ENCODE results near the gene SLC7A10.
A peak's percentile ranks its signal among the peaks of the same experiment; 100 is the strongest.
"Not testable (repeated sequence)": the region's sequence is repeated elsewhere in the genome, so short reads cannot be mapped to it uniquely, and the experiment has no call there.

Gene SLC7A10

DNA sequence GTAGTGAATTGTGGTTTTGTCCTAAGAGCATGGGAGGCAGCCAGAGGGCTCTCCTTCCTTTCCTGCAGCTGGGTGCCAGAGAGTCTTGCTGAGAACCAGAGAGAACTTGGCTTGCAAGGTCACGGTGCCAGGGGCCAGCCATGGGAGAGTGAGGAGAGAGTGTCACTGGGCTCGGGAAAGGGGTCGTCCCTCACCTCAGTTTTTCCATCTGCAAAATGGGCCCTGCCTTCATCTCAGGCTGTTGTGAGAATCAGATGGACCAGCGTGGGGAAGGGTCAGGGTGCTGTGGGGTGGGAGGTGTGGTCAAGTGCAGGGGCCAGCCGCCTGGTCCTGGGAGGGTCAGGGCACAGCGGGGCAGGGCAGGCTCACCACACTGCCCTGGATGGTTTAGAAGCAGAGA is 24.2 kb downstream of the SLC7A10 start:
- DNase-seq: no peak

DNA sequence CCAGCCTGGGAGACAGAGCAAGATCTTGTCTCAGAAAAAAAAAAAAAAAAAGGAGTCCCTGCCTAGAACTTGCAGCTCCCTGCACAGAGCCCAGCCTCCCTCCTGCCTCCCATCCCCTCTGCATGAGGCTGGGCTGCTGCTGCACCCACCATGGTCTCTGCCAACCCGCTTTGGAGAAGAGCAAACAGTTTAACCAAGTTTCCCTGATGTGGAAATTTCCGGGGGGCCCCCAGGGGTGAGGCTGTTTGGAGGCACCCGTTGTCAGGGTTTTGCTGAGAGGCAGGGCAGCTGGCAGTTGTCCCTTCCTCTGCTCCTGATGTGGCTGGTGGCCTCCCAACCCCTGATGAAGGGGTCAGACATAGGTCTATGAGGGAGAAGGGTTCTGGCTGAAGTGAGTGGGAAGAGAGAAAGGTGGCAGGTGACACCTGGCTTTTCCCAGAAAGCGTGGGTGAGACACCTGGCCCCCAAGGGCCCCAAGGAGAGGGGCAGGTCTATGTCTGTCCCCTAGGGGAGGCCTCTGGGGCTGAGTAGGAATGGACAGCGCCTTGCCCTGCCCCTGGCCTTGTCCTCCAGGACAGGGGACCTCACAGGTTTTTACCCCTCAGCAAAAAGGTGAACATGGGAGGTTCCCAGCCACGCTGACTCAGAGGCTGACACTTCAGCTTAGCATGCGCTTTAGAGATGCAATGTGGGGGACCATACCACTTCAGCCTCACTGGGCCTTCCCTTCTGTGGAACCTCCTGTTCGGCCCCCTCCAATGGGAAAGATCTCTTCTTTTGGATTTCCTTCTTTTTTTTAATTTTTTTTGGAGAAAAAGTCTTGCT is 26.0 kb downstream of the SLC7A10 start:
- no peak for DNase-seq

DNA sequence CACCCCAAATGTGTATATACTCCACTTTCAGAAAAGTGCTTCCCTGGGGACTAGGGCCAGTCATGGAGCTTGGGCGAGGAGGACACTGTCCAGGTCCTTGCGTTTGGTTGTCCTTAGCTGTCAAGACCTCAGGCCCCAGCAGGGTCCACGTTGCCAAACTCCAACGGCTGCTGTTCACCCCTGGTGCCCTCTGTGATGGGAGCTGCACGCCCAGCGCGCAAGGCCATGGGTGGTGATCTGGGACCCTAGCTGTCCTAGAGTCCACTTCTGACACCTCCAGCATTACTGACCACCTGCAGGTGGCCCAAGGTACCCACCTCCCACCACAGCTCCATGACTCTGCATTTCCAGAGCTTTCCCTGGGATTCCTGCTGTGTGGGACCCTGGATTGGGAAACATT is 27.5 kb downstream of the SLC7A10 start:
- DNase-seq: no peak

DNA sequence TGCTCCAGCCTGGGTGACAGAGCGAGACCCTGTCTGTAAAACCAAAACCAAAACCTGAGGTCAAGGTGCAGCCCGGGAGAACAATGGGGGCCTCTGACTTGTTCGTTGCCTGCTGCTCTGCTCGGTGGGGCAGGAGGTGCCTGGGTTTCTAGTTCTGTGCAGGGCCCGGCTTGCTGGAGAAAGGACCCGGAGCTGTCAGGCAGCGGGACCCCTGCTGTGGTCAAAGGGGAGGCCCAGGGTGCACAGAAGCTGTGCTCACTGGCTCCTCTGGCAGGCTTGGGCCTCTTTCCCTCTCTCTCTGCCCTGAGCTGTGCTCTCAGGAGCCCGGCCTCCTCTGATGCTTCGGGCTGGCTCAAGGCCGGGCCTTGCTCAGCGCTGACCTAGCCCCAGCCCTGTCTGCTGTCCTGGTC is 28.1 kb downstream of the SLC7A10 start:
- no peak for DNase-seq

DNA sequence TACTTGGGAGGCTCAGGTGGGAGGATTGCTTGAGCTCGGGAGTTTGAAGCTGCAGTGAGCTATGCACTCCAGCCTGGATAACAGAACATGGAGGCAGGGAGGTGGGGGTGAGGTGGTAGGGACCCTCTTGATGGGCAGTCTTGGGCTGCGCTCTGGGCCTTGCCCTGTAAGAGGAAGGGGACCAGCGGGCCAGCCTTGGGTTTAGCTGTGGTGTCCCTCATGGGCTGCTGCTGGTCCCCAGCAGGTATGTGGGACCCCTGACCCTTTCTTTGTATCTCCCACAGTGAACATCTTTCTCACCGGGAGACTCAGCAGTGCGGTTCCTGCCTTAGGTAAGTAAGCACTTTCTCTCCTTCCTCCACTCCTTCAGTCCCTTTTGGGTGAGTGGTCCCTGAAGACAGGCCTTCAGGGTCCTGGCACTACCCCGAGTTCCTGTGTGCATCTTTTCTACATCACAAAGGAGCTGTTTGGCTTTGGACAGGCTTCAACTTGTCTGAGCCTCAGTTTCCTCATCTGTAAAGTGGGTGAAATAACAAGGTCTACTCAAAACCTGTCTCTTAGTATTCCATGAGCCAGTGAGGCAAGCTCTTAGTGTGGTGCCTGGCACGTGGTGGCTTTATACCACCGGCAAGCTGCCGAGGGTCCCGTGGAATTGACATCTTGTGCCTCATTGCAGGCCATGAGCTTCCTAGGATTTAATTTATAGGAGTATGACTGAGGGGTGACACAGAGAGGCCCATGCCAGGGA is 29.0 kb downstream of the SLC7A10 start:
- no peak for DNase-seq

DNA sequence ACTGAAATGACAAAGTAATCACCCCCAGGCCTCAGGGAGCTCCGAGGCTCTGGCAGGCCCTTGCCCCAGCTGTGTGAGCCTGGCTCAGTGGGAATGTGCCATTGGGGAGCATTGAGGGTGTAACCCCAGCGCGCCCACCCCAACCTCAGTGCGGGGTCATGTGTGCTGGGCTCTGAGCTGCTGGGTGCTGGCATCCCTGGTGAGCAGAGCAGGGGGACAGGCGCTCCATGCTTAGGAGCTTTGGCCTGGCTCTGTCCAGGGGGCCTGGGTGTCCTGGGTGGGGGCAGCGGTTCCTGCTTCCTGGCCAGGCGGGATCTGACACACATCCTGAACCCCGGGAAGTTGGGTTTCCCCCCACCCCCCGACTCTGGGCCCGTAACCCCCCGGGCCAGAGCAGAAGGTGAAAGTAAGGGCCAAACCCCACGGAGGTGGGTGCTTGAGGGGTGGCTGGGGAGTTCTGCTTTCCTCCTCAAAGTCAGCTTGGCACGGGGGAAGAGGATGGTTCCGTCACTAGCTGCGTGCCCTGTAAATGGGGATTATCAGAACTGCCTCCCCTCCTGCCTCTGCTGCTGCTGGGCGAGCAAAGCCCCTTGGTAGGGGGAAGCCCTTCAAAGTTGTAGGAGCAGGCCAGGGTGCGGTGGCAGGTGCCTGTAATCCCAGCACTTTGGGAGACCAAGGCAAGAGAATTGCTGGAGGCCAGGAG is 29.9 kb downstream of the SLC7A10 start:
- no peak for DNase-seq

DNA sequence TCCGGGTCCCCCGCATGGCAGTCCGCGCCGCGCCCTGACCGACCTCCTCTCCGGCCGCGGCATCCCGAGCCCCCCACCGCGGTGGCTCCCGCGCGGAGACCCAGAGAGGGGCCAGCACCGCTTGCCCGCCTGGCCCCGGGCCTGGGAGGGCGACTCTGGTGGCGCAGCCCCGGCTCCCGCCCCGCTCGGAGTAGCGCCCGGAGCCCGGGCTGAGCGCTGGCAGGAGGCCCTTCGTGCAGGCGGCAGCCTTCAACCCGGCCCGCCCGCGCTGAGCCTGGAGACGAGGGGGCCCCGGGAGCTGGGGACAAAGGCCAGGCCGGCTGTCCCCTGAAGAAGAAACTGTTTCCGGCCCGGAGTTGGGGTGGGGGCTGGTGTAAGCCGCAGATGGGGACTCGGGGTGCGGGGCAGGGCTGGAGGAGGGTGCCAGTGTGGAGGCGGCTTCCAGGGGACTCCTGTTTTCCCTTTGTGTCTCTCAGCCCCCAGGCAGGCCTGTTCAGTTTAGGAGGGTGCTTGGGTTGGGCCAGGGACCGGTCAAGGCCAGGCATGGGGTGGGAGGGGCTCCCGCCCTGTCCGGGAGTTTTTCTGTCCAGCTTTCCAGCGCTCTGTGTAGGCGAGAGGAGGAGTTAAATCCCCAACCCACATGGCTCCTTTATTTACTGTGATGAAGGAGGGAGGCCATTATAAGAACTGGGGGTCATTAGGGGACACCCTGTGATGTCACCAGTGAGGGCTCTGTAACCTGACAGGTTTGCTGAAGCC is 30.6 kb downstream of the SLC7A10 start:
- peak in 2 of 3 experiments; percentile 34 to 49 for DNase-seq

DNA sequence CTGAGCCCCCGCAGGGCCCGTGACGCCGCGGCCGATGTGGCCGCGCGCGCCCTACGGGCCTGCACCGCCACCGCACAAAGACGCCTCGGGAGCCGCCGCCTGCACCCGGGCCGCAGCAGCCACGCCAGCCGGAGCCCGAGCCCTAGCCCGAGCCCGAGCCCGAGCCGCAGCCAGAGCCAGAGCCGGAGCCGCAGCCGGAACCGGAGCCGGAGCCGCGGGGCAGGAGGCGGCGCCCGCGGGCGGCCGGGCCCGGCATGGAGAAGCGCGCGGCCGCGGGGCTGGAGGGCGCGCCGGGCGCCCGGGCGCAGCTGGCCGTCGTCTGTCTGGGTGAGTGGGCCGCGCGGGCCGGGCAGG is 31.1 kb downstream of the SLC7A10 start:
- peak in 2 of 3 experiments; percentile 22 to 49 for DNase-seq

DNA sequence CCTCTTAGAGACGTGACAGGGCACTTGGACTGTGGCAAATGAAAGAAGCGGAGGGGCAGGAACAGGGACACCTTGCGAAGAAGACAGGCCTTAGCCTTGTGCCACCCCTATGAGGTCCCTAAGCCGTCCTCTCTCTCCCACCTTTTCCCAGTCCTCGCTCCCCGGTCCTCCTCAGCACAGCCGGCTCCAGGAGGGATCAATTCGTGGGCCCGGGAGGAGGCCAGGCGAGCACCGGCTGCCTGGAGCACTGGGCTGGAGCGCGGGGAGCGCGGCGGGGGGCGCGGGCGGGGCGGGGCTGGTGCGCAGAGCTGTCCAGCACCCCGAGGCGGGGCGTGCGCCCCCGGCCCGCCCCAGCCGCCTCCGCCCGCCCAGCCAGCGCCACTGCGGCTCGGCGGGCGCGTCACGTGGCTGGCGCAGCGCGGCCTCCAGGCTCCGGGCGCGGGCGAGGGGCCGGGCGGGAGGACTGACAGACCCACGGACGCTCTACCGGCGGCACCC is 31.7 kb downstream of the SLC7A10 start, which contains the start of gene LRP3:
Gene LRP3, plus strand, starts transcription at position 466 of the 498 bp plus-strand sequence. CDS start 456 bp downstream, outside the sequence.
- peak; percentile 42 to 73 (median 66) for DNase-seq

DNA sequence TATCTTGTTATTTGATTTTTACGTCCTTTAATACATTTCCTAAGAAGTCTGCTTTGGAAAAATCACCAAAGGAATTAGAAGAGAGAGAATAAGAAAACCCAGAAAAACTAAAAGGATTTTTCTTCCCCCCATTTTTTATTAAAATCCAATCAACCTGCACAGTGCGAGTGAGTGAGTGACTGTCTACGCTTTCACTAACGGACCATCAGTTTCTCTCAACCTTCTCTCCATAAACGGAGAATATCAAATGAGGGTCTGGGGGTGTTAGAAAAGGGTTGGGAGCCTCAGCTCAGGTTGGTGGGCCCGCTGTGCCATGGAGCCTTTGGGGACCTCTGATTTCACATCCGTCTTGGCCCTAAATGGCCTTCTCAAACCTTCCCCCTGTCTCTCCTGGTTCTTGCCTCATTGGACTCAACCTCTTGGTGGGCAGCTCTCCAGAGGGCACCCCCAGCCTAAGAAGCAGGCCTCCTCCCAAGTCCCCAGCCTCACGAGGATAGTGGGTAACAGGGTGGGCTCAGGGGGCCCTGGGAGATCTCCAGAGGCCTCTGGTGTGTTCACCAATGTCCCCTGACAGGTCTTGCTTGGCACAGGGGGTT is 32.3 kb downstream of the SLC7A10 start:
- no peak for DNase-seq

DNA sequence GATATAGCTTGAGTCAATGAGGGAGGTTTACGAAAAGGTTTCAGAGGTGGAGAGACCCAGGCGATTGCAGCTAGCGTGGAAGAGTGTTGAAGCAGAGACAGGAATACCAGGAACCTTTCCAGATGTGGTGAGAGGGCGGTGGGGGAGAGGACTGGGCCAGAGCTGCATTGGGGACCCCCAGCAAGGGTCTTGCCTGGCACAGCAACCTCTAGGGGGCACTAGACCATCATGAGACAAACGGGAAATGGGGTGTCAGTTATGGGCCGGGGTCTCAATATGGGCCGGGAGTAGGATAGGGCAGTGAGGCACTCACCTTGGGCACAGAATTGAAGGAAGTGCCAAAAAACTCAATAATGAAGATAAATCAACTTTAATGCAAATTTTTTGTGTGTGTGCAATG is 33.6 kb downstream of the SLC7A10 start:
- no peak for DNase-seq

DNA sequence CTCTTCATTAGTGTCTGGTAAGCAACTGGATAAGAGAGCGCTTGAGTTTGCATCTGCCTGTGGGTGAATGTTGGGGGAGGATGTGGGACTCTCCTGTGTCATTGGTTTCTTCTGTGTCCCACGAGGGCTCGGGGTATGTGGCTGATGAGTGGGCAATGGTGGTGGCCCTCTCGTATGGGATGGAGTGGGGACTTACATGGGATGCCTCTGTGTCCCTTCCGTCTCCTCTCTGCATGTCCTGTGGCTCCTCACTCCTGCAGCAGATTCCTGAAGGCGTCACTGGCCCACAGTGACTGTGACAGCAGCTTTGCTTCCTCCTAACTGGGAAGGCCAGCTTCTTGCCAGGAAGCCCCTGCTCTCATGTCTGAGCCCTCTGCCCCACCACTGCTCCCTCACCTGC is 34.1 kb downstream of the SLC7A10 start:
- no peak for DNase-seq

DNA sequence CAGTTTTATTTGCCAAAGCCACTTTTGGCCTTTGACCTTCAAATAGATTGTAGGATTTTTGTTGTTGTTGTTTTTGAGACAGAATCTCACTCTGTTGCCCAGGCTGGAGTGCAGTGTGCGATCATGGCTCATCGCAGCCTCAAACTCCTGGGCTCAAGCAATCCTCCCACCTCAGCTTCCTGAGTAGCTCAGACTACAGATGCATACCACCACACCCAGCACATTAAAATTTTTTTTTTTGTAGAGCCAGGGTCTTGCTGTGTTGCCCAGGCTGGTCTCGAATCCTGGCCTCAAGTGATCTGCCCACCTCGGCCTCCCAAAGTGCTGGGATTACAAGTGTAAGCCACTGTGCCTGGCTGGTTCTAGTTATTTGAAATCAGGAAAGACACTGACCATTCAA is 34.6 kb downstream of the SLC7A10 start:
- not testable (repeated sequence) for DNase-seq

DNA sequence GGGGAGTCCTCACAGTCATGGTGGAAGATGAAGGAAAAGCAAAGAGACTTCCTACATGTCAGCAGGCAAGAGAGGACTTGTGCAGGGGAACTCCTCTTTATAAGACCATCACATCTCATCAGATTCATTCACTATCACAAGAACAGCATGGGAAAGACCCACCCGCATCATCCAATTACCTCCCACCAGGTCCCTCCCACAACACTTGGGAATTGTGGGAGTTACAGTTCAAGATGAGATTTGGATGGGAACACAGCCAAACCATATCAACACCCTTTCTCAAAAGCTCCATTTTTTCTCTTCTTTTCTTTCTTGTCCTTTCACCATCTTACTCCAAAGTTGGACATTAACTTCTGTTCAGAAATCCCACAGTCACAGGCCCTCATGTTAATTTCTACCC is 36.2 kb downstream of the SLC7A10 start:
- DNase-seq: no peak

DNA sequence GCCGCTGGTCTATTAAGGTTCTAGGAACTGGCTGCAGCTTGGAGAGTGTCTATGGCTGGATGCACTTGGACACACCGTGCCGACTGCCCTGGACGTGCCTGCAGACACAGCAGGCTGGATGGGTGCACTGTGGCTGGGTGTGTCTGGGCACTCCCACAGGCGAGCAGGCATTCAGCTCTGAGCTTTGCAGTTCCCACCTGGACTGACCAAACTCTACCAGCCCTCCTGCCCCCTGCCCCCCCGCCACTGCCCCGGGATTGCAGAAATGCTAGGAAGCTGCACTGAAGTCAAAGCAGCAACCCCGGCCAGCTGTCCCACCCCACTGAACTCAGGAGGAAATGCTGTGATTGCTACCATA is 38.5 kb downstream of the SLC7A10 start:
- DNase-seq: no peak

DNA sequence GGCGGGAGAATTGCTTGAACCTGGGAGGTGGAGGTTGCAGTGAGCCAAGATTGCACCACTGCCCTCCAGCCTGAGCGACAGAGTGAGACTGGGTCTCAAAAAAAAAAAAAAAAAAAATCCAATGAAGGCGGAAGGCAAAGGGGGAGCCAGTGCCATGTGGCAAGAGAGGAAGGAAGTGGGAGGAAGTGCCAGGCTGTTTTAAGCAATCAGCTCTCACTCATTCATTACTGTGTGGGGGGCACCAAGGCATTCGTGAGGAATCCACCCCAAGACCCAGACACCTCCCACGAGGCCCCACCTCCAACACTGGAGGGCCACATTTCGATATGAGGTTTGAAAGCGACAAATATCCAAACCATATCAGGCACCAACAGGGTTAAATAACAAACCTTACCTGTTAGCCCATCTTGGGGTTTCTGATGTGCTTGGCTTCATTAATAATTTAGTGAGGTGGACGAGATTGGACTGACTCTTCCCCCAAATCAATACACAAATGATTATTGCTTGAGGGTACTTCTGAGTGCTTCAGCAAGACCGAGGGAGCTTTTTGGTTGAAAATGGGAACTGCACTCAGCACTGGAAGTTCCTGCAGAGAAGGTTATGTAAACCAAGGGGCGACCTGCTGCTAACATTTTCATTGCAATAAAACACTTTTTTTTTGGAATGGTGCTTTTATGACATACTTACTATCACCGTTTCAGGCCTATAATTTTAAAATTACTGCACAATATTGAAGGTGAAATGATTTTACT is 39.0 kb downstream of the SLC7A10 start:
- DNase-seq: no peak

DNA sequence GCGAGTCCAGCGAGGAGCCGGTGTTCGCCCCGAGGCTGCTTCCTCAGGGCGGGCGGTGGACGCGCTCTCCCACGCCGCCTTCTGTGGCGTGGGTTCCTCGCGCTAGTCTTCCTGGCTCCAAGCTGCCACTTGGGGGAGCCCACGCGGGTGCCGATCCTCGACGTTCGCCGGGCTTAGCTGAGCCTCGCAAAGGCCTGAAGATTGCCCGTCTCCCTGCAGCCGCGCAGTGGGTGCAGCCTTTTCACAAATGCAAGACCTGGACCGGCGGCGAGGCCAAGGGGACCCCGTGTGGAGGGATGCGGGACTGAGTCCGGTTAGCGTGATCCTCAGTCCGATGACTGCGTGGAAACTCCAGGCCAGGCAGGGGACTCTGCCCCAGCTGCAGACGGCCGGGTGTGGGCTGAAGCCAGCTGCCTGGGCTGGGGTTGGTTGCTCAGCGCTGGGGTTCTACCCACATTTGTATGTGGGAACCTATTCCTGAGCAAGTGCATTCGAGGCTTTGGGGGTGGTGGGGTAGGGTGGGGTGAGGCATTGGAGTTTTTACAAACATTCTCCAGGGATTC is 48.2 kb downstream of the SLC7A10 start:
- DNase-seq: peak in 2 of 3 experiments; percentile 87 to 92

DNA sequence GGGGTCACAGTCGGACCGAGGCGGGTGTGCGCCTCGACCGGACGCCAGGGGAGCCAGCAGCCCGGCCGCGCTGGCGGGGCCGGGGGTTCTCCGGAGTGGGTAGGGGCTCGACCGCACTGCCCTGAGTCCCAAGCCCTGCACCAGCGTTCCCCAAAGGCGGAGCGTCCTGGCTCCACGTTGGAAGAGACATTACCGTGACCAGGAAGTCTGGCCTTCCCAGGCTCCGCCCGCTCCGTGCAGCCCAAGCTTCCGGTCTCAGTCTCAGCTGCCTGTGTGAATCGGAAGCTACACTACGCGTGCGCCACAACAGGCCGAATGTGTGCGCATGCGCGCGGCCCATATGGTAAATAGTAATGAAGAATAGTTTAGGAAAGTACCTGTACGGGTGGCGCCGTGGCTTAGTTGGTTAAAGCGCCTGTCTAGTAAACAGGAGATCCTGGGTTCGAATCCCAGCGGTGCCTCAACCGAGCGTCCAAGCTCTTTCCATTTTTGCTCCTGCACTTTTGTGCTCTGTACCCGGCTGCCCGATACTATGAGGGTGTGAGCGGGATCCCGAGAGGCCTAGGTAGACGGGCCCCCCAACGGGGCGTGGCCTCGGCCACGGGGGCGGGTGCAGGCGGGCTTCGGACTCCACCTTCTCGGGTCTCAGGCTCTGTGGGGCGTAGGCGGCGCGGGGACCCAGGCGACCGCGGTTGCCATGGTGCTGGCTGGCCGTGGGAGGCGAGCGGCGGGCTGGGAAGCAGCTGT is 48.8 kb downstream of the SLC7A10 start:
- DNase-seq: peak; percentile 98 to 99 (median 99)

DNA sequence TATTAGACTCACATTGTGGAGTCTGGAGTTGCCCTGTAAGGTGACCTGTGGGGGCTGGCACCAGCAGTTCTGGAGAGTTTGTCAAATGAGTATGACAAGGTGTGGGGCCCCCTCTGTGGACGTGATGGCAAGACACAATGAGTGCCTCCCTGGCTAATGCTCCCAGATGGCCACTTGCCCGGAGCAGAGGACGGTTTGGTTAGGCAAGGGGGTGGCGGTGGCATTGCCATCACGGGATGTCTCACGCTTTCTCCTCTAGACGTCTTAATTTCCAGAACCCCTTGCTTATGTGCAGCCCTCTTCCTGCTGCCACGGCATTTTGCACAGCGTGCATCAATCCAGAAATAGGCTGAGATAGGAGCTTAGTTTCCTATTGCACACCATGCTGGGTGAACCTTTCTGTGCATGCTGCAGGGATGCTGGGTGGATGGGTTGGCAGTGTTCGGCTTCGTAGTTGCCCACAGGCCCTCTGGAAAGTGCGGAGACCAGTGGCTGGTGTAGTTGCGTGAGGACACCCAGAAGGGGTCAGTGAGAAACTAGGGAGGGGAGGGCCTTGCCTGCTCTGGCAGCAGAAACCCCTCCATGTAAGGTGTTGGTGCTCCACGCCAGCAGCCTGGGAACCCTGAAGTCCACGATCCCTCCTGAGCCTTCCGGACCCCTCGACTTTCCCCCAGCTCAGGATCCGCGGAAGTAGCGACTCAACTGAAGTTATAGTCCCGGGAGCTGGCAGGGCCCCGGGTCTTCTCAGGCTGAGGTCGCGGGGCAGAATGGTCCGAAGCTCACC is 49.6 kb downstream of the SLC7A10 start:
- DNase-seq: no peak
